Measurements from ENCODE around the gene ZBTB16. TPM values are rescaled to one million over a fixed set of nuclear protein-coding genes. Genes with fewer than 3 reads are reported as not detected.

Gene ZBTB16
- total RNA-seq, 2 experiments from 2014 or later: 3.0 to 4.6 TPM

DNA sequence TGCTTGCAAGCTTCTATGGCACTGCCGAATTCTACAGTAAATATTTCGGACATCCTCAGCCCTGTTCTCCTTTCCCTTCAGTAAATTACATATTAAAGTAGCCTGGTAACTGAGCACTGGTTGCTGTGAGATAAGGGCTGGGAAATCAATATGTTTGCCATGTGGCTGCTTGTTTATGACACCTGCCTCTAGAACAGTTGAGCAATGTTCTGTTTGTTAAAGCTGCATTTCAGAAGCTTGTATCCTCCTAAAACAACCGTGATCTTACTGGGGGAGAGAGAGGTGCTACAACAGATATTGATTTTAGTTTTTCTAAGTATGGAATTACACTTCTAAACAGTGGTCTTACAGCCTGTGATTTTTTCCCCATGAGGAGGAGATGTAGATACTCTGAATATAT lies 39.4 kb downstream of the ZBTB16 start:
- Mint-ChIP-seq H3K27ac (no peak overlapping the region), H3K9me3 (ENCODE audit: low read depth) (no peaks in the 10 kb centered on the region), H3K36me3 (ENCODE audit: low read depth) (peaks cover 3% of the 10 kb centered on the region), H3K4me3 (no peak overlapping the region), H3K27me3 (no peaks in the 10 kb centered on the region), H3K4me1 (peaks cover 26% of the 10 kb centered on the region)
- ATAC-seq: no peak
- DNase-seq: no peak
- ChIA-PET CTCF (interaction anchor here (0.6 to 2.3 kb wide), 3 partner anchors 14 to 178 kb away, joined by 3 to 4 read pairs (median 3); no protein-coding TSS in a partner anchor), POLR2A (no interaction called here)
- intact Hi-C loops (cut with DNase I, micrococcal nuclease): no loop called here

GRCh38 chr11:114099392-114100178 lies 40.1 kb downstream of the ZBTB16 start:
- Mint-ChIP-seq H3K36me3 (ENCODE audit: low read depth) (no peaks in the 10 kb centered on the region), H3K4me1 (peaks cover 32% of the 10 kb centered on the region), H3K4me3 (no peak overlapping the region), H3K9me3 (ENCODE audit: low read depth) (no peaks in the 10 kb centered on the region), H3K27me3 (no peaks in the 10 kb centered on the region), H3K27ac (no peak overlapping the region)
- ATAC-seq (peak; percentile 82), DNase-seq (no peak)
- ChIA-PET CTCF (interaction anchor here (0.6 to 2.3 kb wide), 3 partner anchors 14 to 131 kb away, joined by 3 to 4 read pairs (median 3); no protein-coding TSS in a partner anchor), POLR2A (interaction anchor here (0.7 kb wide), 1 partner anchor 63 kb away, joined by 4 read pairs; no protein-coding TSS in a partner anchor)
- intact Hi-C loops (cut with DNase I, micrococcal nuclease): no loop called here

- no peak for DNase-seq
- ChIA-PET POLR2A (no interaction called here), CTCF (interaction anchor here (0.7 kb wide), 1 partner anchor 43 kb away, joined by 4 read pairs; no protein-coding TSS in a partner anchor)
- peak overlapping the region; percentile 1 for H3K27ac Mint-ChIP-seq
- ATAC-seq: peak; percentile 36
- intact Hi-C loops (cut with DNase I, micrococcal nuclease): no loop called here
- peaks cover 38% of the 10 kb centered on the region for H3K4me1 Mint-ChIP-seq
- no peaks in the 10 kb centered on the region for H3K27me3 Mint-ChIP-seq
- H3K9me3 Mint-ChIP-seq (ENCODE audit: low read depth): no peaks in the 10 kb centered on the region
- H3K36me3 Mint-ChIP-seq (ENCODE audit: low read depth): no peaks in the 10 kb centered on the region
- H3K4me3 Mint-ChIP-seq: no peak overlapping the region
These were observed 43.7 kb downstream of the ZBTB16 start for GRCh38 chr11:114102993-114103896.

DNA sequence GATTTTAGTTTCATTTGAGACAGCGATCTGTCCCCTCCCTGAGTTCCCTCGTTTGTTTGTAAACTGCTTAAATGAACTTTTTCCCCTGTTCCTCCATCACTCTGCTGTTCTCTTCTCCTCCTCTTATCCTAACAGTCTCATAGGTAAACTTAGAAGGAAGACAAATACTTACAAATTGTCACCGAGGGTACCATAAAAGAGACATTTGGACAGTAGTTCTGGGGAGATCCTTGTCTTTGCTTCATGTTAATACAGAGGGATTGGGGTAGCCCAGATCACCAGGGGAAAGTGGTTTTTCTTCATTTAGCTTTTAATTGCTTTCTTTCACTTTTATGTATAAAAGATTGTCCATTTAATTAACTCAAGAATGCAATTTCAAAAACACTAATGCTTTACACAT lies 46.1 kb downstream of the ZBTB16 start:
- Mint-ChIP-seq H3K27me3 (no peaks in the 10 kb centered on the region), H3K4me3 (no peak overlapping the region), H3K36me3 (ENCODE audit: low read depth) (no peaks in the 10 kb centered on the region), H3K27ac (no peak overlapping the region), H3K9me3 (ENCODE audit: low read depth) (no peaks in the 10 kb centered on the region), H3K4me1 (peaks cover 35% of the 10 kb centered on the region)
- ChIA-PET POLR2A (no interaction called here), CTCF (no interaction called here)
- DNase-seq: no peak
- intact Hi-C loops (cut with DNase I, micrococcal nuclease): no loop called here
- ATAC-seq: no peak

GRCh38 chr11:114106047-114106446 lies 46.5 kb downstream of the ZBTB16 start:
- no peak for ATAC-seq
- ChIA-PET POLR2A (no interaction called here), CTCF (interaction anchor here (0.7 to 1.2 kb wide), 2 partner anchors 63 to 70 kb away, joined by 3 read pairs; no protein-coding TSS in a partner anchor)
- Mint-ChIP-seq H3K27me3 (peaks cover 1% of the 10 kb centered on the region), H3K4me1 (peaks cover 37% of the 10 kb centered on the region), H3K9me3 (ENCODE audit: low read depth) (no peaks in the 10 kb centered on the region), H3K36me3 (ENCODE audit: low read depth) (no peaks in the 10 kb centered on the region), H3K27ac (no peak overlapping the region), H3K4me3 (no peak overlapping the region)
- DNase-seq: no peak
- intact Hi-C loops (cut with DNase I, micrococcal nuclease): no loop called here

DNA sequence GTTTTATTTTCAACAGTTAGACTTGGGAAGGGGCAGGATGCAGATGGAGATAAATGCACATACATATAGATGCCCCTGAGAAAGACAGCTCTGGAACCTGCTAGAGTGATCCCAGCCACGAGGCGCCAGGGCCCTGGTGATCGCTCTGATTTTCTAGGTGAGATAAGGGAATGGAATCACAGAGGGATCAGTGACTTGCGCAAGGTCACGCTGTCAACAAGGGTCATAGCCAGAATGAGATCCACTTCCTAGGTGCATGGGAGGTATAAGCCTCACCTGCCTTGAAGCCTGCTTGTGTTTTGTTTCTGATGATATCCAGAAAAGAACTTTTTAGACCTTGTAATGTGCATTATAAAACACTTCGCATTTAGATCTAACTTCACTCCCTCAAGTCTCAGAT lies 47.5 kb downstream of the ZBTB16 start:
- no peak overlapping the region for H3K27ac Mint-ChIP-seq
- ATAC-seq (no peak), DNase-seq (no peak)
- CTCF ChIA-PET: interaction anchor here (1.2 kb wide), 1 partner anchor 71 kb away, joined by 3 read pairs; no protein-coding TSS in a partner anchor
- H3K4me3 Mint-ChIP-seq: no peak overlapping the region
- no peaks in the 10 kb centered on the region for H3K9me3 Mint-ChIP-seq (ENCODE audit: low read depth)
- intact Hi-C loops (cut with DNase I, micrococcal nuclease): no loop called here
- no peaks in the 10 kb centered on the region for H3K36me3 Mint-ChIP-seq (ENCODE audit: low read depth)
- H3K4me1 Mint-ChIP-seq: peaks cover 43% of the 10 kb centered on the region
- peaks cover 4% of the 10 kb centered on the region for H3K27me3 Mint-ChIP-seq
- POLR2A ChIA-PET: no interaction called here

DNA sequence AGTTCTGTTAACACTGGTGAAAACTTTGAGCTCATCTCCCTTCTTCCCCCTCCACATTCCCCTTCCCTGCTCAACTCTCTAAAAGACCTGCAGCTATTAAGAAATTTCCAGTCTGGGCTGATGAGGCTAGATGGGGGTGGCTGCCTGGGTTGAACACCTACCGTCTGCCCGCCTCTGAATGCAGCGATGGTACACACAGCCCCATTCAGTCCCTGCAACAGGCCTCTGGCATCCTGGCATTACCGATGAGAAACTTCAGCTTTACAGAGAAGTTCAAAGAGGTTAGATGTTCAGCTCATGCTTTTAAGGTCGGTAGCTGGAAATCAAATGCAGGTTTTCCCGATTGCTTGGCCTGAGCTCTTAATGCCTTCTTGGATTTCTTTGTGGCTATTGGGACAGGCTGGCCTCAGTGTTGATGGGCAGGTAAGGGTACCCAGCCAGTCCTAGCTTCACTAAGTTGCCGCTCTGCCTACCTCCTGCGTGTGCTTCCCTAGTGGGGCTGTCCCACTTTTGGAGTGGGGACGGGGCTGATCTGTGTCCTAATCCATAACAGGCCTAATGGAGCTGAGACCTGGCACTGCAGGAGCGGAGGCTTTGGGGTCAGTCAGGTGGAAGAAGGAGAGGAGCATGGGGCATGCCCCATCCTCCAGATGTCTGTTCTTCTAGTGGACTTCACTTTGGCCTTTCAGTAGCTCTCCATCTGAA lies 49.1 kb downstream of the ZBTB16 start:
- no peak for DNase-seq
- no peaks in the 10 kb centered on the region for H3K9me3 Mint-ChIP-seq (ENCODE audit: low read depth)
- peaks cover 8% of the 10 kb centered on the region for H3K27me3 Mint-ChIP-seq
- ATAC-seq: no peak
- no peak overlapping the region for H3K4me3 Mint-ChIP-seq
- H3K4me1 Mint-ChIP-seq: peaks cover 26% of the 10 kb centered on the region
- H3K36me3 Mint-ChIP-seq (ENCODE audit: low read depth): no peaks in the 10 kb centered on the region
- no peak overlapping the region for H3K27ac Mint-ChIP-seq
- ChIA-PET POLR2A (no interaction called here), CTCF (interaction anchor here (0.6 to 1.5 kb wide), 2 partner anchors 14 to 153 kb away, joined by 3 read pairs; no protein-coding TSS in a partner anchor)
- intact Hi-C loops (cut with DNase I, micrococcal nuclease): no loop called here

DNA sequence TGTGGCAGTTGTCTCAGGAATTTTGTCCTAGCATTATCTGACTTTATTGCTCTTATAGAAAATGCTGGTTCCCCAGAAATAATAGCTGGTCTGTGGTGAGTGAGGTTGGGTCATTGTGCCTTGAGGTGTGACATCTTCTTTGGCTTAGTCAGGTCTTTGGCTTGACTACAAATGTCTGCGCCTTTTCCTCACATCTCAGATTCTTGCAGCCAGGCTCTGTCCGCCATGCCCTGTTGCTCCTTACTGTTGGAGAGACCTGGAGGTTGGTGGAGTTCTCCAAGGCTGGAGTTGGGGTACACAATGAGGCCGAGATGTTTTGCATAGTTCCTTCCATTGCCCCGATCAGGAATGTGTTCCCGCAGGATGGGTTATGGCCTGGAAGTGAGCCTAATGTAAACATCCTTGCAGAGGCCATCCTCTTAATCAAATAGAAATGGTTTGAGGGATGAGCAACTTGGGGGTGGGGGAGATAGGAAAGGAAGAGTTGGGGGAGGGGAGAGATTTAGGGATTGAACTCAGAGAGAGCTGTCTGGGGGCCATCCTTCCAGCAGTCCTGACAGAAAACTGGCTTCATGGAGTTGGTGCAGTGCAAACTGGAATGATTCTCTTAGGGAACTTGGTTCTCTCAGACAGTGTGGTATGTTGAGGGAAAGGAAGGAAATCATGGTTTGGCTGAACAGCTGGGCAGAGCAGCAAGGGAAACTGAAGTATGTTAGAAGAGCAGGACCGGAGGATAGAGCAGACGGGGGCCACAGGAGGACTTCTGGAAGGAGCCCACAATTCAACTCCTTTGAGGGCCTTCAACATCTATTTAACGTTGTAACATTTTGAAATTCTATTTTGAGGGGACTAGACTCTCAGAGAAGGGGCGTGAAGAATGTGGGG lies 49.9 kb downstream of the ZBTB16 start:
- ChIA-PET CTCF (interaction anchor here (1.5 kb wide), 1 partner anchor 15 kb away, joined by 3 read pairs; no protein-coding TSS in a partner anchor), POLR2A (no interaction called here)
- ATAC-seq (no peak), DNase-seq (no peak)
- Mint-ChIP-seq H3K4me3 (no peak overlapping the region), H3K36me3 (ENCODE audit: low read depth) (no peaks in the 10 kb centered on the region), H3K27me3 (peaks cover 10% of the 10 kb centered on the region), H3K27ac (no peak overlapping the region), H3K4me1 (peaks cover 19% of the 10 kb centered on the region), H3K9me3 (ENCODE audit: low read depth) (no peaks in the 10 kb centered on the region)
- intact Hi-C loops (cut with DNase I, micrococcal nuclease): no loop called here

GRCh38 chr11:114110123-114110522 lies 50.6 kb downstream of the ZBTB16 start:
- ChIA-PET CTCF (interaction anchor here (0.8 to 0.9 kb wide), 2 partner anchors 9 to 14 kb away, joined by 3 read pairs; no protein-coding TSS in a partner anchor), POLR2A (interaction anchor here (0.5 kb wide), 1 partner anchor 58 kb away, joined by 3 read pairs; no protein-coding TSS in a partner anchor)
- H3K9me3 Mint-ChIP-seq (ENCODE audit: low read depth): no peaks in the 10 kb centered on the region
- DNase-seq (no peak), ATAC-seq (no peak)
- H3K36me3 Mint-ChIP-seq (ENCODE audit: low read depth): no peaks in the 10 kb centered on the region
- peaks cover 14% of the 10 kb centered on the region for H3K4me1 Mint-ChIP-seq
- H3K4me3 Mint-ChIP-seq: no peak overlapping the region
- peaks cover 12% of the 10 kb centered on the region for H3K27me3 Mint-ChIP-seq
- intact Hi-C loops (cut with DNase I, micrococcal nuclease): no loop called here
- no peak overlapping the region for H3K27ac Mint-ChIP-seq
